ENCODE results near the gene C16orf46. TPM values are rescaled to one million over a fixed set of nuclear protein-coding genes. Genes with fewer than 3 reads are reported as not detected.
A peak's percentile ranks its signal among the peaks of the same experiment; 100 is the strongest.

C16orf46 gene
- total and polyA plus RNA-seq, 9 of the 15 experiments (the other 6 are each of a cell fraction or from before 2014, with no cell fraction given), result 0.10 to 0.98 (median 0.41) TPM; not detected in 1

- TF ChIP-seq DACH1 (IDR thresholded peaks at IDR 0.05; ENCODE audit: partially characterized antibody) (no peak), PYGO2 (tag; IDR thresholded peaks at IDR 0.05) (no peak), CLOCK (CRISPR knock-in tag; IDR thresholded peaks at IDR 0.05; ENCODE audit: borderline replicate concordance) (no peak), NBN (IDR thresholded peaks at IDR 0.05; ENCODE audit: low read depth) (no peak; the same call in 1 of the 2 replicates), HMGXB4 (CRISPR knock-in tag; IDR thresholded peaks at IDR 0.05) (0 out of 2 replicates have a peak, but pooled peaks have one; percentile 11), SMARCA5 (IDR thresholded peaks at IDR 0.05) (no peak), ZNF717 (CRISPR knock-in tag; IDR thresholded peaks at IDR 0.05) (no peak), CHD1 (IDR thresholded peaks at IDR 0.05; ENCODE audit: low read length) (no peak), XRCC4 (IDR thresholded peaks at IDR 0.05; ENCODE audit: extremely low read depth, insufficient read depth, insufficient read length) (no peak), ZNF79 (CRISPR knock-in tag; IDR thresholded peaks at IDR 0.05; ENCODE audit: low read depth) (no peak), ZBTB8A (IDR thresholded peaks at IDR 0.05; ENCODE audit: partially characterized antibody) (no peak), ZNF324 (CRISPR knock-in tag; IDR thresholded peaks at IDR 0.05) (no peak), SMARCB1 (IDR thresholded peaks at IDR 0.05; ENCODE audit: insufficient read length, low read depth) (no peak)
- TF ChIP-seq, protein P1, sequence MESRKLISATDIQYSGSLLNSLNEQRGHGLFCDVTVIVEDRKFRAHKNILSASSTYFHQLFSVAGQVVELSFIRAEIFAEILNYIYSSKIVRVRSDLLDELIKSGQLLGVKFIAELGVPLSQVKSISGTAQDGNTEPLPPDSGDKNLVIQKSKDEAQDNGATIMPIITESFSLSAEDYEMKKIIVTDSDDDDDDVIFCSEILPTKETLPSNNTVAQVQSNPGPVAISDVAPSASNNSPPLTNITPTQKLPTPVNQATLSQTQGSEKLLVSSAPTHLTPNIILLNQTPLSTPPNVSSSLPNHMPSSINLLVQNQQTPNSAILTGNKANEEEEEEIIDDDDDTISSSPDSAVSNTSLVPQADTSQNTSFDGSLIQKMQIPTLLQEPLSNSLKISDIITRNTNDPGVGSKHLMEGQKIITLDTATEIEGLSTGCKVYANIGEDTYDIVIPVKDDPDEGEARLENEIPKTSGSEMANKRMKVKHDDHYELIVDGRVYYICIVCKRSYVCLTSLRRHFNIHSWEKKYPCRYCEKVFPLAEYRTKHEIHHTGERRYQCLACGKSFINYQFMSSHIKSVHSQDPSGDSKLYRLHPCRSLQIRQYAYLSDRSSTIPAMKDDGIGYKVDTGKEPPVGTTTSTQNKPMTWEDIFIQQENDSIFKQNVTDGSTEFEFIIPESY (CRISPR knock-in tag; IDR thresholded peaks at IDR 0.05), result no peak
- TF ChIP-seq, protein P2, sequence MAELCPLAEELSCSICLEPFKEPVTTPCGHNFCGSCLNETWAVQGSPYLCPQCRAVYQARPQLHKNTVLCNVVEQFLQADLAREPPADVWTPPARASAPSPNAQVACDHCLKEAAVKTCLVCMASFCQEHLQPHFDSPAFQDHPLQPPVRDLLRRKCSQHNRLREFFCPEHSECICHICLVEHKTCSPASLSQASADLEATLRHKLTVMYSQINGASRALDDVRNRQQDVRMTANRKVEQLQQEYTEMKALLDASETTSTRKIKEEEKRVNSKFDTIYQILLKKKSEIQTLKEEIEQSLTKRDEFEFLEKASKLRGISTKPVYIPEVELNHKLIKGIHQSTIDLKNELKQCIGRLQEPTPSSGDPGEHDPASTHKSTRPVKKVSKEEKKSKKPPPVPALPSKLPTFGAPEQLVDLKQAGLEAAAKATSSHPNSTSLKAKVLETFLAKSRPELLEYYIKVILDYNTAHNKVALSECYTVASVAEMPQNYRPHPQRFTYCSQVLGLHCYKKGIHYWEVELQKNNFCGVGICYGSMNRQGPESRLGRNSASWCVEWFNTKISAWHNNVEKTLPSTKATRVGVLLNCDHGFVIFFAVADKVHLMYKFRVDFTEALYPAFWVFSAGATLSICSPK (IDR thresholded peaks at IDR 0.05; ENCODE audit: borderline replicate concordance), result no peak
These were observed 417 bp downstream of the C16orf46 start (continued) for GRCh38 chr16:81076566-81077075.
